ENCODE measurements around the gene SLCO2A1. TPM values are rescaled to one million over a fixed set of nuclear protein-coding genes. Genes with fewer than 3 reads are reported as not detected.
A peak's percentile ranks its signal among the peaks of the same experiment; 100 is the strongest.

The SLCO2A1 gene
- total RNA-seq, 1 donor from 2014 or later = 7.8 TPM

DNA sequence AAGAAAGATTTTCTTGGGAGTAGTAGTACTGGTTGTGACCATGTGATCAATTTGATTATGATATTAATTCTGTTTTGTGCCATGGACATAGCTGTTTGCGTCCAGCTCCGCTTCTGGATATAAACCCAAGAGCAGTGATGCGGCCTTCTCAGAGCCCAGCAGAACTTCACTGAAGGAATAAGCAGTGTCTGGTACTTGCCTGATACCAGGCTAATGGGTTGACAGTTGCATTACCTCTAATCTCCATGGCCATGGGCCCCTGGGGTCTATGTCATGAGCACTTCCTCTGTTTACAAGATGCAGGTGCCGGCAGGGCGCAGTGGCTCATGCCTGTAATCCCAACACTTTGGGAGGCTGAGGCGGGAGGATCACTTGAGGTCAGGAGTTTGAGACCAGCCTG lies 97.7 kb downstream of the SLCO2A1 start:
- intact Hi-C loops (cut with DNase I) = loop anchor here (5.0 to 10.0 kb wide), 2 partner anchors 213 to 280 kb away; no protein-coding TSS in a partner anchor
- ATAC-seq (no peak), DNase-seq (ENCODE audit: missing footprints) (no peak)

DNA sequence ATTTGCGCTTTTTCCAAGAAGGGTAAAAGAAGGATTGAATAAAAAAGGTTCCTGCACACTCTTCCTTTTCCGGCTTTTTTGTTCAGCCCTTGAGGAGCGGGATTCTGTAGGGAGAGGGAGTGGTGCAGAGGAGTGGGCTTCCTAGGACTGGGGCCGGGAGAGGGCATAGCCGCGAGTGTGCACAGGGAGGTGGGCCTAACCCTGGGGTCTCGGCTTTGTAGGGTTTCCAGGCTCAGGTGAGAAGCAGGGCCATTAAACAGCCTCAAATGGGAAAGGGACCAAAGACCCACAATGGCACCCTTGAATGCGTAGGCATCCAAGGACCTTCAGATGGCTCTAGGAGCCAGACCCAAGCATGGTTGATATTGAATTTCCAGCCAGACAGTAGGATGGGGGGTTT lies 98.6 kb downstream of the SLCO2A1 start:
- intact Hi-C loops (cut with DNase I) = loop anchor here (5.0 to 10.0 kb wide), 2 partner anchors 214 to 281 kb away; no protein-coding TSS in a partner anchor
- ATAC-seq = no peak
- no peak for DNase-seq (ENCODE audit: missing footprints)

DNA sequence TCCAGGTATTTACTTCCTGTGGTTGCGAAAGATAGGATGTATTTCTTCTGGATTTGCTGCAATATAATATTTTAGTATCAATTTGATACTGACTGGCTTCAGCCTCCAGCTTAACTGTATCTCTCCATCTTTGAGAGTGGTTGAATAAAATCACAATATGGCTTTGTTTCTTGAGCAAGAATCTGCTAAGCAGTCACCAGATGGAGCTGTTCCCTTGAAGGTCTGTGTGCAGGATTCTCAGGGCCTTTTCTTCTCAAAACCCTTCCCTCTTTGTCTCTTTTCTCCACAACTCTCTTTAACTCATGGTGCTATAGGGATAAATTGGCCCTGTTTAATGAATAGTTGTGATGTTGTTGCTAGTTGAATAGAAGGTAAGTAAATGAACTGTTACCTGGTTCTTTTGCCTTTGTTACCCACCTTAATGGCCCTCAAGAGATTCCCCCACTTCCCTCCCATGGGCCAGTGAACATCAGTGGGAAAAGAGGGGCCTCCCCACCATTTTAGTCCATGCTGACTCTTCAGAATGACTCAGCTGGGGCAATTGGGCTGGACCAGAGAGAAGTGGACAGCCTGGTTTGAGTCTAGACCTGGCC lies 99.3 kb downstream of the SLCO2A1 start:
- no peak for ATAC-seq

DNA sequence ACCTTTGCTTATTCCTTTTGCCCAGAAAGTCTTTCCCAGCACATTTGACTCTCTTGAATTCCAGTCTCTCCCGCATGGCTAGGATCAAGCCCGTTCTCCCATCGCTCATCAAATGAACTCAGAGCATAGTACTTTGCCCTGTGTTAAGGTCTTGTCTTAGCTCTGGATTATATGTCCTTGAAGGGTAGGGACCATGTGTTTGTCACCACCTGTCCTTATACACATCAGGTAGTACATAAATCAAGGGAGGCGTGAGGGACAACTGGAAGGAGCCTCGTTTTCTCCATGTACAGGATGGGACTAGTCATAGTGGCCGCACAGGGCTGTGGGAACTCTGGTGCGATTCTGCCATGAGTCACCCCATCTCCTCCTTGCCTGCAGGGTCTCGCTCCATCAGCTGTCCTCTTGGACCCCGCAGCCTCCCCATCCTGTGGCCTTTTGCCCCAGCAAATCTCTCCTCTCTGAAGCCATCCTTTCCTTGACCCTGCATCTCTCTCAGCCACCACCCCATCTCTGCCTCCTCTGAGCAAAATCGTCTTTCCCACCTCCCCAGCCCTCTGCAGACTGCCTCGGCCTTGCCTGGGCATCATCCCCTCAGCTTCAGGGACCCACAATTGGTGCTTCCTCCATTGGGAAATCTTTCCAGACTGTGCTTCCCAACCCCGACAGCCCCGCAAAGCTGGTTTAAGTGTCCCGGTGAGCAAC lies 100.7 kb downstream of the SLCO2A1 start:
- no peak for DNase-seq (ENCODE audit: missing footprints)

More for the DNA sequence above, 99.3 kb downstream of the SLCO2A1 start:
- DNase-seq (ENCODE audit: missing footprints) = no peak
- intact Hi-C loops (cut with DNase I) = loop anchor here (5.0 to 10.0 kb wide), 2 partner anchors 214 to 282 kb away; no protein-coding TSS in a partner anchor

DNA sequence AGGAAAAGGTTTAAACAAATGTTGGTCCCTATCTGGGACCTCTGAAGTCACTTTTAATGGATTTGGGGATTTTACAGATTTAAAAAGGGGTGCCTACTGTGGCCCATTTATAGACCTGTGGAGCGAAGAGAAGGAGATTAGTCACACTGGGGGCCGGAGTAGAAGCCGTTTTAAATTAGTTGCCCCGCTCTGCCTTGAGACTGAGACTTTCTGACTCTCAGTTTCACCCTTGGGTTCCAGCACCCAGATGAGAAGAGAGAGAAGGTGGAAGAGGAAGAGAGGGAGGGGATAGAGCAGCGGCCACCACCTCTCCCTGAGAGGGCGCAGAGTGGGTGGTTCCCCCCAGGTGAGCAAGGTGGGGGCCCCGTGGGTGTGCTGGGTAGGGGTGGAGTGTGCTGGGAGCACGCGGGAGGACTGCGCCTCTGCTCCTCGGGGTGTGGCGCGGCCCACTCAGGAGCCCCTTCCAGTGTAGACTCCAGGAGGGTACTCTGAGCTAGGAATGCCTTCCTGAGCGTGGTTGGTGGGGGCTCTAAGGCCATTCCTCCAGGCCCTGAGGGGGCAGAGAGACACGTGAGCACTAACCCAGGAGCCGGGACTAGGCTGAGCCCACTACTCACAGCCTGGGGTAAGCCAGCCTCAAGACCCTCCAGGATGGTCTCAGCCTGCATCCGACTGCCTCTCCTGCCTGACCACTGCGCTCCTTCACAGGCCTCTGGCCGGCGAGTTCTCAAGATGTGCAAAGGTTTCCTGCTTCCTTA lies 101.4 kb downstream of the SLCO2A1 start:
- DNase-seq (ENCODE audit: missing footprints) (no peak), ATAC-seq (no peak)
- intact Hi-C loops (cut with DNase I) = loop anchor here (5.0 to 10.0 kb wide), 2 partner anchors 266 to 546 kb away; partner anchors contain the start of gene TOPBP1

More for the DNA sequence above, 100.7 kb downstream of the SLCO2A1 start:
- intact Hi-C loops (cut with DNase I) = loop anchor here (5.0 to 10.0 kb wide), 2 partner anchors 267 to 546 kb away; partner anchors contain the start of gene TOPBP1
- ATAC-seq = no peak

DNA sequence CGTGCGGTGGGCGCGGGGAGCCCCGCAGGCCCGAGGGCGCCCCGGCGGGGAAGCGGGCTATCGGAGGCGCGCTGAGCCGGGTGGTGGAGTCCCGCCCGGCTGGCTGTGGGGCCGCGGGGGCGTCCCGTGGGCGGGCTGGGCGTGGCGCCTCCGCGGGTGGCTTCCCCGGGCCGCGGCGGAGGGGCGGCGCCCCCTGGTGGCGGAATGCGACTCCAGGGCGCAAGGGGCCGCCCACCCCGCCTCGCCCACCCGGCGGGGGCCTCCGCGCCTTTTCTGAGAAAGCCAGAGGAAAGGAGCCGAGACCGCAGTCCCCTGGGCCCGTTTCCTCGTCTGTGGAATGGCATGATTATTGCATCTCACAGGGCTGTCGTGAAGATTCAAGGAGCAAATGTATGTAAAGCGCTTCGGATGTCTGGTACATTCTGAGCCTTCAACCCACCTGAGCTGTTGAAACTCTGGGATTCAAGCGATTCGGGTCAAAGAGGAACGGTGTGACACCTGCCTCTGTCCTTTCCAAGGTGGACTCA lies 102.1 kb downstream of the SLCO2A1 start:
- ATAC-seq (peak; percentile 87), DNase-seq (ENCODE audit: missing footprints) (no peak)
- intact Hi-C loops (cut with DNase I) = loop anchor here (1.0 to 10.0 kb wide), 3 partner anchors 108 to 547 kb away; partner anchors contain the start of gene TOPBP1

DNA sequence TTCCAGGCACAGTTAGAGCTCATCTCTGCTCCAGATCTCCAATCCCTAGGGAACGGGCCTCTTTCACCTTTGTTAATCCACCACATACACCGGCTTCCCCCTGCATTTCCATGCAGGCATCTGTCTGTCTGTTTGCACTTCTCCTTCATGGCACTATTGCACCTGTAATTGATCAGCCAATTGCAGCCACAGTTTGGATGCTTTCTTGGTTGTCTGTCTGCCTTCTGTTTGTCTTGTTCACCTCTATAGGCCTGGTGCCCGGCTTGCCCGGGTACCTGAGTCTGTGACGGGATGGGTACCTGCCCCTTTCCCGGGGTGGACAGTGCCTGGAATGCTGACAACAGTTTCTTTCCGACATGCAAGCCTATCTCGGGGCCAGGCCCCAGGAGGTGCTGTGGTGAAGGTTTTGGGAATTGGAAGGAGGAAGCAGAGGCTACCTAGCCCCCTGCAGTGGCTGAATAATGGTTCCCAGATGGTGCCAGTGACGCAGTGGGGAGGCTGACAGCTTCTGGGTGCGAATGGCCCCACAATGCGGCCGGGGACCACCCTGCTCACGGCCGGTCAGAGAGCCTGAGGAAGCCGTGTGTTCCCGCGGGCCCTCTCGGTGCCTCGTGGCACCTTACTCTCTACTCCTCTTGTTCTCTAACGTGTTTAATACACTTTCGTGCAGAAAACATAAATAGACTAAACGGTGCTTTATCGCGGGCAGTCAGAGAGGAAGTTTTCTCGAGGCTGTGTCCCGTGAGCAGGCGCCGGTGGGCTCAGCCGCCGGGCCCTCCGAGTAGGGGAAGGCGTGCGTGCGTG lies 102.8 kb downstream of the SLCO2A1 start:
- ATAC-seq (peak; percentile 20), DNase-seq (ENCODE audit: missing footprints) (no peak)
- intact Hi-C loops (cut with DNase I) = loop anchor here (1.0 to 10.0 kb wide), 3 partner anchors 108 to 548 kb away; partner anchors contain the start of gene TOPBP1

DNA sequence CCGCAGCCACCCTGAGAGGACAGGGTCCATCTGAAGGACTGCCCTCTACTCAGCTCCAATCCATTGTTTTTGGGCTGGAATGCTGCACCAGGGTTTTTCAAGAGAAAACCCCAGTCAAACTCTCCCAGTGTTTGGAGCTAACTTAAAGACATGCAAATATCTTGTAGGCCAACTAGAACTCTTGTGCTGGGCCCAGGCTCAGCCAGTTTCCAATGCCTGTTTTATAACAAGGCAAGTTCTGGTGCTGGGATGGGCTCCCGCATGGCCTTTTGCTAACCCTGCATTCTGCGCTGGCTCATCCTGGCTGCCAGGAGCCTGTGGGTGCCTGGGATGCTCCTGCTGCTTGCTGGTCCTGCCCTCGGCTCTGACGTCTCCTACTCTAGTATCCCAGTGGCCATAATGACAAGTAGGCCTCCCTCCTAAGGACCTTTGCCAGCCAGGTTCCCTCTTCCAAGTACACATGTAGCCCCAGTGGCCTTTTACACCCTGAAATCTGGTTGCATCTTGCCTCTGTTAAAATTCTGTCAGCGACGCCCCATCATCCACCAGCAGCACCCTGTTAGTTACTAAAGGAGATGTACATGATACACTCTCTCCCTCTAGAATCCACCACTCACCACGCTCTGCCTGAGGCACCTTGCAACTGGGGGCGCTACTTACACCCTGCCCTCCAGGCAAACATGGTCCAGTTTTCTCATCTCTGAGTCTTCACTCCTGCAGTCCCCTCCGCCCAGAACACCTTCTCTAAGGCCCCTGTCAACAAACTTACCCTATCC lies 103.6 kb downstream of the SLCO2A1 start:
- DNase-seq (ENCODE audit: missing footprints) (no peak), ATAC-seq (no peak)
- intact Hi-C loops (cut with DNase I) = loop anchor here (5.0 to 10.0 kb wide), 2 partner anchors 264 to 549 kb away; partner anchors contain the start of gene TOPBP1

DNA sequence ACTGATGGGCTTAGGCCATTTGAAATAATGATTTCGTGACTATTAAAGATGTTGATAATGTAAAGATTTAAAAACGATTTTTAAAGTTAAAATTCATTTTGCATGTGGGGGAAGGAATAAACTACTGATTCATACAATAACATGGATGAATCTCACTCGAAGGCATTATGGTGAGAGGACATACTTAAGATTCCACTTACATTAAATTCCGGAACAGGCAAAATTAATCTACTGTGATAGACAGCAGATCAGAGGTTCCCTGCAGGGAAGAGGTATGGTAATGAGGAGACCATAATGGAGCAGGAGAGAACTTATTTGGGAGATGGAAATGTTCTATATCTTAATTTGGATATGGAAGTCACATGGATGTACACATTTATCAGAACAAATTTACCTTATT lies 105.7 kb downstream of the SLCO2A1 start:
- no peak for ATAC-seq
- intact Hi-C loops (cut with DNase I) = loop anchor here (10.0 kb wide), 1 partner anchor 551 kb away; no protein-coding TSS in a partner anchor

DNA sequence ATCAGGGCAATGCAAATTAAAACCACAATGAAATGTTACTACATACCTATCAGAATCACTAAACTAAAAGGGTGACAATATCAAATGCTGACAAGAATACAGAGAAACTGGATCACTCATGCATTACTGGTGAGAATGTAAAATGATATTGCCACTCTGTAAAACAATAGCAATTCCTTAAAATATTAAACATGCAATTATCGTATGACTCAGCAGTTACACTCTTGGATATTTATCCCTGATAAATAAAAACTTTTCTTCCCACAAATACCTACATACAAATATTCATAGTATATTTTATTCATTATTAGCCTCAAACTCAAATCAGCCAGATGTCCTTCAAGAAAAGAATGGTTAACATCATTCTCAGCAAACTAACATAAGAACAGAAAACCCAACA lies 108.1 kb downstream of the SLCO2A1 start:
- intact Hi-C loops (cut with DNase I) = loop anchor here (10.0 kb wide), 1 partner anchor 553 kb away; no protein-coding TSS in a partner anchor
- DNase-seq (ENCODE audit: missing footprints) (no peak), ATAC-seq (no peak)

More for the DNA sequence above, 105.7 kb downstream of the SLCO2A1 start:
- DNase-seq (ENCODE audit: missing footprints) = no peak

DNA sequence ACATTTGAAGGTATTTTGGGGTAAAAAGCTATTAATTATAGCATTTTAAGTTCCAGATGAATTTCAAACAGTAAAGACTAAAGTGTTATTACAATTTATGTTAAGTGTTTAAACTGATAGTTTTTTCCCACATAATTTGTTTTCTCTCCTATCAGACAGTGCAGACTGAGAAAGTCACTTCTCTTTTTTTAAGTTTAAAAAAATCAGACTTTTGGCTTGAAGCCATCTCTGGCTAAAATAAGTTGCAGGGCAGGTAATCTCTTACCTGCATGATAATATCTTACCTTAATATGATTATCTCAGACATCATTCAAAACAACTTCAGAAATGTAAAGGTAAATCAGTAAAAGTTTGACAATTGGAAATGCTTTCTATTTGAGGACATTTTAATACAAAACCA lies 112.6 kb downstream of the SLCO2A1 start:
- intact Hi-C loops (cut with DNase I) = no loop called here
- no peak for ATAC-seq
- no peak for DNase-seq (ENCODE audit: missing footprints)

DNA sequence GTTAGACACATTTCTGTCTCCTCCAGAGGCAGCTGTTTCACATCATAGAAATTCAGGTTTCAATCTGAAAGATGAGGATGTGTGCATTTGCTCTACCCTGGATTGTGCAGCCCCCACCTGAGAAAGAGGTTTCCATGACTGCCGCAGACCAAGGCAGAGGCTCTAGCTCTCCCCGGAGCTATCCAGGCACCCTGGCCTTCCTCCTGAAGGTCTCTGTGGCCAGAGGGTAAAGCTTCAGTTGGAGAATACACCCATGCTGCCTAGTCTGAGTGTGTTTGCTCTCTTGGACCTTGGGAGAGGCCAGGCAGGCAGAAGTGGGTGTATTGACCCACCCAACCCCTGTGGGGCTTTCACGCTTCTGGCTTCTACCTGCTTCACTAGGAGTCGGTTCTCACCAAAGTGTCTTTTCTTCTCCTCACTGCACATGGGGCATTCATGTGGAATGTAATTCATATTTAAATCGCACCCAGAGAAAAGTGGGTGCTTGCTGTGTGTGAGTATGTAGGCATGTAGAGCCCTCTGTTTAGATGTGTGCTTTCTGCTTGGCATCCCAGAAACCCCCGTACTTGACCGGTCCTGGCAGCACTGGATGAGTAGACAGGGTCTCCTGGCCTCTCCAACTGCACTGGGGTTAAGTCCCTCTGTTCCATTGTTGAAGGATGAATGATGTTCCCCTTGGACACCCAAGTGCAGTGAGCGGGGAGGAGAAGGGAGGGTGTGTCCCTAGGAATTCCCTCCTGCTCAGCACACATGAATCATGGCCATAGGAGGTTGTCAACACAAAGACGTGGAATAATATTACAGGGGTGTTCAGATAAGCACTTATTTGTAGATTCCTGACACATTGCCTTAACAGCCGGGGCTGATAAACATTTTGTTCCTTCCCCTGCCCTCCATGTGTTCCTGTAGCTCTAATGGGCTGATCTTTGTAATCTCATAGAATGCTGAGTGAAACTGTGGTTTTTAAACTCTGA lies 113.8 kb downstream of the SLCO2A1 start:
- peak; percentile 34 for ATAC-seq
- intact Hi-C loops (cut with DNase I) = no loop called here
- no peak for DNase-seq (ENCODE audit: missing footprints)

DNA sequence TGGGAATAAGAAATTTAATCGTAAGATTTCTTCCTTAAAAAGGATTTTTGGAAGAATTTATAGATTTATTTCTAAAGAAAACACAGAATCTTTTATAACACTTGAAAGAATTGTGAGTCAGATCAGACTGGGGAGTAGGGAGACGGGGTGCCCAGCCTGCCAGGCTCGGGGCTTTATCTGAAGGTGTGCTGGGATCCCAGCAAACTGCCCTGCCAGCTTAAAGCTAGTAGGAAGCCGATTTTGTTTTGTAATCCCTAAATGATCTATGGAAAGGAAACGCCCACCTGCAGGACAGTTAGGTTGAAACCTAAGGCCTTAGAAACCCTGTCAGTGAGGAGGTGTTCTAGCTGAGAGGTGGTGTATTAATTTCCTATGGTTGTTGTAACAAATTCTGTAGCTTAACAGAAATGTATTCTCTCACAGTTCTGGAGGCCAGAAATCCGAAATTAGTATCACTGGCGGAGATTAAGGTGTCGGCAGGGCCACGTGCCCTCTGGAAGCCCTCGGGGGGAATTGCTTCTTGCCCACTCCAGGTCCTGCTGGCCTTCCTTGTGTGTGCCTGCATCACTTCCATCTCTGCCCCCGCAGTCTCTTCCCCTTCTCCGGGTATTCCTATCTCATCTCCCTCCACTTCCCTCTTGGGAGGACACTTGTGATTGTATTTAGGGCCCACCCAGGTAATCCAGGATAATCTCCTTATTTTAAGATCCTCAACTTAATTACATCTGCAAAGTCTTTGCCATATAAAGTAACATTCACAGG lies 114.7 kb downstream of the SLCO2A1 start:
- no peak for DNase-seq (ENCODE audit: missing footprints)
- intact Hi-C loops (cut with DNase I) = no loop called here
- no peak for ATAC-seq

DNA sequence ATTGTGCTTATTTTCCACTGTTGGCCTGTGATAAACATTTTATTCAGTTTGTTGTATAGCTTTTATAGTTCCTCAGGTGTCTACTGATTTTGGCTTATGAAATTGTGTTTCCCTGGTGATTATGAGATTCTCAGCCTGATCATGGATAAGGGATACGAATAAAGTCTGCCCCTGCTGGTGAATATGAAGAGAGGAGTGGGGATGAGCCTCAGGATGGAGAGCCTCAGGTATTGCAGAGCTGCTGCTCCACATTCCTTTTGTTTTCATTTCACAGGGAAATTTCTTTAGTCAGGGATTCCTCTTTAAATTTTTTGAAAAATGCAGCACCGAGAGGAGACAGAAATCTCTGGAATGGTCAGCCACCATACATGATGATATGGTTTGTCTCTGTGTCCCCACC lies 119.3 kb downstream of the SLCO2A1 start:
- ATAC-seq (no peak), DNase-seq (ENCODE audit: missing footprints) (no peak)
- intact Hi-C loops (cut with DNase I) = no loop called here

DNA sequence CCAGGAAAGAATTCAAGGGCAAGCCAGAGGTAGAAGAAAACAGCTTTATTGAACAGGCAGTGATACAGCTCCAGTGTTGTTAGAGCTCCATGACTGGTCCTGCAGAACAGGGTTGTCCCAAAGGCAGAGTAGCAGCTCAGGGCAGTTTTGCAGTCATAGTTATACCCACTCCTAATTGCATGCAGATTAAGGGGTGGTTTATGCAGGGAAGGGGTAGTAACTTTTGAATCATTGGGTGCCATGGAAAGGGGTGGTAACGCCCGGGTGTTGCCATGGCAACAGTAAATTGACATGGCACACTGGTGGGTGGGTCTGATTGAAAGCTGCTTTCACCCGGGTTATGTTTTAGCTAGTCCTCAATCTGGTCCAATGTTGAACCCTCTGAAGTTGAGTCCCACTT lies 124.3 kb downstream of the SLCO2A1 start:
- ATAC-seq = no peak
- intact Hi-C loops (cut with DNase I) = no loop called here
- no peak for DNase-seq (ENCODE audit: missing footprints)

All from Right ventricle myocardium inferior (tissue), 1 donor.